HG02623 (cell line): ENCODE measurements around the gene CD19.
"Not testable (repeated sequence)": the region's sequence is repeated elsewhere in the genome, so short reads cannot be mapped to it uniquely, and the experiment has no call there.

ENCODE experiments used
- ATAC-seq: cut with Tn5 transposase; IDR thresholded peaks from one replicate; pipeline ENCODE4 v1.9.1; 2021; ENCODE audit warnings: moderate library complexity; ENCODE audit not compliant: unreplicated experiment

Gene CD19

DNA sequence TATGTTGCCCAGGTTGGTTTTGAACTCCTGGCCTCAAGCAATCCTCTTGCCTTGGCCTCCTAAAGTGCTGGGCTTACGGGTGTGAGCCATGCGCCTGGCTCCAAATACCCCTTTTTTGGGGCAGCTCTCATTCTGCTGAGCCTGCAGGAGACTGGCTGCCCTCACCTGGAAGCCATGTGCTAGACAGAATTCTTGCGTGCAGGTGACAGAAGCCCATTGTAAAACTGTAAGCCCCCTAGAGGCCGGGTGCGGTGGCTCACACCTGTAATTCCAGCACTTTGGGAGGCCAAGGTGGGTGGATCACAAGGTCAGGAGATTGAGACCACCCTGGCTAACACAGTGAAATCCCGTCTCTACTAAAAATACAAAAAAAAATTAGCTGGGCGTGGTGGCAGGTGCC is 48.6 kb downstream of the CD19 start:
- not testable (repeated sequence) for ATAC-seq

DNA sequence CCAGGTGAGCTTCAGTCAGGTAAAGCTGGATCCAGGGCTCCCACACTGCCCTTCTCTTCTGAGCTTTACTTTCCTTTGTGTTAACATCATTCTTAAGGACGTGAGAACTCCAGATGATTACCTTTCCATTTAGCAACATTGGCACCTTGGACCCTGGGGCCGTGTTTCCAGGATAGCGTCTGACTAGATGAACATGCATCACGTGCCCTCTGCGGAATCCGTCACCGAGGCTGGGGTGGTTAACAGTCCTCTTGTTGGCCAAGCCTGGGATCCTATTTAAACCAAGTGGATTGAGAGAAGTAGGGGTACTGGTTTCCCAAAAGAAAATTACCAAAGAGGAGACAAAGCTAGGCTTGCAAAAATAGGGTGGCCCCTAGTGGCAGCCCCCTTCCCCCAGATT is 49.2 kb downstream of the CD19 start:
- ATAC-seq: no peak

DNA sequence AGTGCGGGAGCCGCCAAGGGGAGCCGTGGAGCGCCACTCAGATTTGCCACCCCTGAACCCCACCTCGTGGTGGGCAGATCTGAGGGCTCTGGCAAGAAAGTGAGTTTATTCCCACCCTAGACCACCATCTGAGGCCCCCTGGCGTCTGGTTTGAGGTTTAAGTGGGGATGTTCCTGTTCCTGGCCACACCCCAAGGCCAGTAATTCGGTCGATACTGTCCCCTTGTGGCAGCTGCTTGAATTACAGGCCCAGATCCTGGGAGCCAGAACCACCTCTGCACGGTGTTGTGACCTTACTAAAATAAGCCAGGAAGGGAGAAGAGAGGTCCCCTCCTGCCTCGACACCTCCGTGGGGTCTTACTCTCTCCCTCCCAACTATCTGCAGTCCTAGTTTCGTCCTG is 49.7 kb downstream of the CD19 start:
- no peak for ATAC-seq

DNA sequence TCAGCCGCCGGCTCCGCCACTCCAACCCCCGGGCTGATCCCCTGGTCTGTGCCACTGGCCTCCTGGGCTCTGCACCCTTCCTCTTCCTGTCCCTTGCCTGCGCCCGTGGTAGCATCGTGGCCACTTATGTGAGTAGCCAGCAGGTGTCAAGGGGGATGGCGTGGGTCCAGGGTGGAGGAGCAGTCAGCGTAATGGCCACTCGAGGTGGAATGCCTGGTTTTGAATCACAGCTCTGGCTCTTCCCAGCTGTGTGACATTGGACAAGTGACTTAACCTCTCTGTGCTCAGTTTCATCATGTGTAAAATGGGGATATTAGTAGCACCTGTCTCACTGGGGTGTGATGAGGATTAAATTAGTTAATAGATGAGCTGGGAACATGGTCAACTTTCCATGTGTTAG is 50.6 kb downstream of the CD19 start:
- no peak for ATAC-seq

DNA sequence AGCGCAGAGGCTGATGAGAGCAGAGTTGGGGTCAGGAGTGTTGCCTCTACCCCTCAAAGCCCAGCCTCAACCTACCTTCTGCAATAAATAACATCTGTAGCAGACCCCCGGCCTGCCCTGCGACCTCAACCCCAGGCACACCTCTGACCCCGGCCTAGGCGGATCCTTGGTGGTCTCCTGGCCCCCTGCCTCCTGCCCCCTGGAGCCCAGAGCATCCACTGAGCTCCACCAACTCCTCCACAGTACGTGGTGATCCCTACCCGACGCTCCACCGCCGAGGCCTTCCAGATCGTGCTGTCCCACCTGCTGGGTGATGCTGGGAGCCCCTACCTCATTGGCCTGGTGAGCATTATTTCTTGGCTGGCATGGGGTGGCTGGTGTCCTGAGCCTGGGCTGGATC is 51.2 kb downstream of the CD19 start:
- no peak for ATAC-seq

DNA sequence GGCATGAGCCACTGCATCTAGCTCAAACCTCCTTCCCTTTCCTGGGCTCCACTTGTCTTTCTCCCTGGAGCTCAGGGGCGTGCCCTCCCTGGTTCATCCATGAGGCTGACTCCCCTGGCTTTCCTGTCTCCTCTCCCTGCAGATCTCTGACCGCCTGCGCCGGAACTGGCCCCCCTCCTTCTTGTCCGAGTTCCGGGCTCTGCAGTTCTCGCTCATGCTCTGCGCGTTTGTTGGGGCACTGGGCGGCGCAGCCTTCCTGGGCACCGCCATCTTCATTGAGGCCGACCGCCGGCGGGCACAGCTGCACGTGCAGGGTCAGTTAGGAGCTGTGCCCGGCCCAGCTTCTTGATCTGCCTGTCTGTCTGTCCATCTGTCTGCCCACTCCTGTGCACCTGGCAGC is 51.9 kb downstream of the CD19 start:
- no peak for ATAC-seq

DNA sequence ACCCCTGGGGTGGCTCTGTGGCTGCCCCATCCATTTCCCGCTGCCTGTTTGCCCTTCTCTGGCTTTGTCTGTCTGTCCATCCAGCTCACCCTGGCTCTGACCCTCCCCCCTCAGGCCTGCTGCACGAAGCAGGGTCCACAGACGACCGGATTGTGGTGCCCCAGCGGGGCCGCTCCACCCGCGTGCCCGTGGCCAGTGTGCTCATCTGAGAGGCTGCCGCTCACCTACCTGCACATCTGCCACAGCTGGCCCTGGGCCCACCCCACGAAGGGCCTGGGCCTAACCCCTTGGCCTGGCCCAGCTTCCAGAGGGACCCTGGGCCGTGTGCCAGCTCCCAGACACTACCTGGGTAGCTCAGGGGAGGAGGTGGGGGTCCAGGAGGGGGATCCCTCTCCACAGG is 52.3 kb downstream of the CD19 start:
- ATAC-seq: no peak

DNA sequence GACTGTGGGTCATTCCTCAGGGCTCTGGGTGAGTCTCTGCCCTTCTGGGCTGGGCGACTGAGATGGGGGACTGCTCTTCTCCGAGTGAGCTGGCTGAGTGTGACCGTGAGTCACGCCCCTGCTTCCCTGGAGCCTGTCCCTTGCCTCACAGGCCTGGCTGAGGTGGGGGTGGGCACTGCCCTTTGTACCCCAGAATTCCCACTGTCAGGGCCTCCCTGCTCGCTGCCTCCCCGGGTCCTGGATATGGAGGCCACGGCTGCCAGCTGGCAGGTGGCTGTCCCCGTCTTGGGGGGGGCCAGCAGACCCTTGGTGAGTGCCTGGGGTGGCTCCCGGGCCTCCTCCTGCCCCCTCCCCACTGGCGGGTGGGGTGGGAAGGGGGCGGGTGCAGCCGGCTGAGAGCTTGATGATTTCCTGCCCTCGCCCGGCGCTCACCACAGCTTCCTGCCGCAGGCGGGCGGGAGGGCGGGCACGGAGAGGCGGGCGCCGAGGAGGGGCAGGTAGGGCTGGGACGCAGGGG is 52.9 kb downstream of the CD19 start, which contains the start of gene LAT:
LAT (plus strand) TSS at position 434 of the 517 bp plus-strand sequence. CDS start 366 bp downstream, outside the sequence.
- no peak for ATAC-seq

DNA sequence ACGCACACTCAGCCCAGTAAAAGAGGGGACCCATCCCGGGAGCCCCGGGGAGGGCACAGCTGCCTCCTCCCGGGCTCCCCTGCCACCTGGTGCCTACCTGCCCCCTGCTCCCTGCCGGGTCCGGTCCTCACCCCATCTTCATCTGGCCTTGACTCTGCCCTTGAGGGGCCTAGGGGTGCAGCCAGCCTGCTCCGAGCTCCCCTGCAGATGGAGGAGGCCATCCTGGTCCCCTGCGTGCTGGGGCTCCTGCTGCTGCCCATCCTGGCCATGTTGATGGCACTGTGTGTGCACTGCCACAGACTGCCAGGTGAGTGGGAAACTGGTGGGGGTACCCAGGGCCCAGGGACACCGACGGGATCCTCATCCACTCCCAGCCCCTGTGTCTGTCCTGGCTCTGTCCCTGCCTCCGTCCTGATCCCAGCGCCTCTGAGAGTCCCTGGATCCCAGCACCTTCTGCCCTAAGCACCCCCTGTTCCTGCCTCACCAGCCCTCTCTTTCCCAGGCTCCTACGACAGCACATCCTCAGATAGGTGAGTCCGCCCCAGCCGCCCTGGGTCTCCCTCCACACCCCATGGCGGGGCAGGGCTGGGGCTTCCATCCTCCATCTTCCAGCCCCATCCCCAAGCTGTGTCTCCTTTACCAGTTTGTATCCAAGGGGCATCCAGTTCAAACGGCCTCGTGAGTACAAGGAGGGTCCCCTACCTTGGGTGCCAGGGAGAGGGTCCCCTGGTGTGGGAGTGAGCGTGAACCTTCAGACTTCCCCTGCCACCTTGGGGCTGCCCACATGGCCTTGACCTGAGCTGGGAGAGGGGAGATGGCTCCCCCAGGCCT is 53.7 kb downstream of the CD19 start:
- no peak for ATAC-seq

DNA sequence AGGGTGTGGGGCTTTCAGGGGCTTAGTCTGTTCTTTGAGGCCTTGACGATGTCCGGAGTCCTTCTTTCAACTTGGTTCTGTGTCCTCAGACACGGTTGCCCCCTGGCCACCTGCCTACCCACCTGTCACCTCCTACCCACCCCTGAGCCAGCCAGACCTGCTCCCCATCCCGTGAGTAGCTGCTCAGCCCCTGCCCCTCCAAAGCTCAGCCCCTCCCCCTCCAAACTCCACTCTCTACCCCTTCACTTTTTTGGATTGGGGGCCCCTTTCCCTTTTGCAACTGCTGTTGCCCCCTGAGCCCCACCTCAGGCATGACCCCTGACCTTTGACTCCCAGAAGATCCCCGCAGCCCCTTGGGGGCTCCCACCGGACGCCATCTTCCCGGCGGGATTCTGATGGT is 54.3 kb downstream of the CD19 start:
- ATAC-seq: no peak

DNA sequence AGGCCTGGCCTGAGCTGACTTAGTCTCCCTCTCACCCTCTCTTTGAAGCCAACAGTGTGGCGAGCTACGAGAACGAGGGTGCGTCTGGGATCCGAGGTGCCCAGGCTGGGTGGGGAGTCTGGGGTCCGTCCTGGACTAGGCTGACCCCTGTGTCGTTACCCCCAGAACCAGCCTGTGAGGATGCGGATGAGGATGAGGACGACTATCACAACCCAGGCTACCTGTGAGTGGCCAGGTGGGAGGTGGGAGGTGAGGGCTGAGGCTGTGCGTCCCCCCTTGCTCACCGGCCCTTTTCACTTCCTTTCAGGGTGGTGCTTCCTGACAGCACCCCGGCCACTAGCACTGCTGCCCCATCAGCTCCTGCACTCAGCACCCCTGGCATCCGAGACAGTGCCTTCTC is 54.7 kb downstream of the CD19 start:
- ATAC-seq: no peak

DNA sequence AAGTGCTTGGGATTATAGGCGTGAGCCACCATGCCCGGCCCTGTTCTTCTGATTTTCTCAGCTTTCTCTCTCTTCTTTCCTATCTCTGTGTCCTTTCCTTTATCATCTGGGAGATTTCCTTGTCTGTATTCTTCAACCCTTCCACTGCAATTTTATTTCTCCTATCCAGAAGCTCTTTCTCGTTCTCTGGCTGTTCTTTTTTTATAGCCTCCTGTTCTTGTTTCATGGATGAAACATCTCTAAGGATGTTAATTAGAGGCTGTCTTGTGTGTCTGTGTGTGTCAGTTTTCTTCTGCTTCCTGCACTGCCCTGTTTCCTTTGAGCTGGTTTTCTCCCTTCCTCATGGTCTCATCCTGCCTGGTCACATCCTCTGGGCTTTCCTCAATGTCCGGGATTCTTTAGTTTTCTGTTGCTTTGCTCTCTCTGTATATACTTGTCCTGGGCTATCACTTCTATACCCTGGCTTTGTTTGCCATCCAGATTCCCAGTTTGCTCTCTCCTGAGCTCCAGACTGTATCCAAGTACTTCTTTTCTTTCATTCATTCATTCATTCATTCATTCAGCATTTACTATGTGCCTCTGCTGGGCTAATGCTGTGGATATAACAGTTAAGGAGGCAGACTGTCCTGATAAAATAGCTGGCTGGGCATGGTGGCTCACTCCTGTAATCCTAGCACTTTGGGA is 55.5 kb downstream of the CD19 start:
- no peak for ATAC-seq
